ENCODE results near the gene IGF2. TPM values are rescaled to one million over a fixed set of nuclear protein-coding genes. Genes with fewer than 3 reads are reported as not detected.

Gene IGF2
- polyA plus RNA-seq, 3 donors, result 714 to 1,039 (median 964) TPM

DNA sequence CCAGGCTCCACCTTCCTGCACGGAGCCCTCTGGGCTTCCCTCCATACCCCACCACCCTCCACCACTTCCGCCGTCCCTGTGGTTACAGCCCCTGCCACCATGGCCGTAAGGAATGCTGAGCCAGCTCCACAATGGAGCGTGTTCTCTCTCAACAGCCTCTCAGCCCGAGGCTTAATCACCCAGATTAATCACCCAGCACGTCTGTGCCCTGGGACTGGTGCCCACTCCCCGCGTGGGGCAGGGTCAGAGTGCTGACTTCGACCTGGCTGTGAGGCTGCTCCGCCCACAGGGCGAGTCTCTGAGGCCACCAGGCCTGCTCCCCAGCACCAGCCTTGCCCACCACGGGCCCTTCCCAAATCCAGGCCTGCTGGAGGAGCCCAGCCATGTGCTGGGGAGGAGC lies 36.5 kb upstream of the IGF2 start:
- DNase-seq (ENCODE audit: extremely low read depth in 1 of 11, low read depth in 9 of 11, low spot score in 4 of 11), result peak in 2 of 11 donors; percentile 31 to 32

DNA sequence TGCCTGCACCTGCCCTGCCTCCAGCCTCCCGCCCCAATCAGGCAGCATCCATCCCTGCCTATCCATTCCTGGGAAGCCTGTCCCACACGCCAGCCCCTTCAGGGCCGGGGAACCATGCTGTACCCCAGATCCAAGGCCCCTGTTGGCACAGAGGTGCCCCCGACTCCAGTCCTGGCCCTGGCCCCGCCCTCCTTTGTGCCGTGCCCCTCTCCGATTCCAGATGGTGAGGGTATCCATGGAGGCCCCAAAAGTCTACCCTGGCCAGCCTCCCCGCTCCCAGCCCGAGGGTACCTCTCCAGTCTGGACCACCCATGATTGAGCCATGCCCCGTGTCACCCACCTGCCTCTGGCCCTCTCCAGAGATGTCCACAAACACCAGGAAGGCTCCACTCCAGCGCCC lies 35.2 kb upstream of the IGF2 start:
- DNase-seq (ENCODE audit: extremely low read depth in 1 of 11, low read depth in 9 of 11, low spot score in 4 of 11), result no peak

DNA sequence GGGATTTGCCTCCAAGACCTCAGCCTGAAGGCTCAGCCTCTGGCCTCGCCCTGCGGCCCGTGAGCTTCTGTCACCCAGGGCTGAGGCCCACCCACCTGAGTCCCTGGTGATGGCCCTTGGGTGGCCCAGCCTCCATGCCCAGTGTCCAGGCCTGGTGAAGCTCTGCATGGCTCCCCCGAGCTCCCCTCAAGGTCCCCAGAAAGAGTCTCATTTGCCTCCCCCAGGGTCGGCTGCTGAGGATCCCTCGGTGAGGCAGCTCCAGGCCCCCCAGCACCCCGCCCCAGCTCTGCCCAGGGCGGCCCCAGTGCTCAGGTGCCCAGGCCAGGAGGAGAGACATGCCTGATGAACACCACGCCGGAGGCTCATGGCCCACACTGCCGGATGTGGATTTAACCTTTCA lies 34.6 kb upstream of the IGF2 start:
- no peak for DNase-seq (ENCODE audit: extremely low read depth in 1 of 11, low read depth in 9 of 11, low spot score in 4 of 11)

DNA sequence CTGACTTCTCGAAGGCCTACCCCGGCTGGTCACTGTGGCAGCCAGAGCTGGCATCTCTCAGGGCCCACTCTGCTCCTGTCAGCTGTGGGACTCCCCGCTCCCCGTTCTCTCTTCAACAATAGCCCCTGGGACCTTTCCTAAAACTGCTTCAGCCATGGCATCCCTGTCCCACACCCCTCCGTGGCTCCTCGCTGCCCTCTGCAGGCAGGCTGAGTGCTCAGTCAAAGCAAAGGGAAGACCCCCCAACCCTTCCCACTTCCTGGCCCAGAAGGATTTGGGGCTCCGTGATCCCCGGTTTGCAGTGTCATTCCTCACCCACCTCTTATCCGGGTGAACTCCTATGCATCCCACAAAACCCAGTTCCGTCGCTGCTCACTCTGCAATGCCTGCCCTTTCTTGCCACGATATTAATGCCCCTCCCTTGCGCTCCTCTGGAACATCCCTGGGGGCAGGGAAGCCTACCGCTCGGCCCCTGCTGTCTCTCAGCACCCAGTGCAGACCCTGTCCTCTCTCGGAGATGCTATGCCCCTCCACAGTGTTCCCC lies 34.0 kb upstream of the IGF2 start:
- DNase-seq (ENCODE audit: extremely low read depth in 1 of 11, low read depth in 9 of 11, low spot score in 4 of 11), result no peak

DNA sequence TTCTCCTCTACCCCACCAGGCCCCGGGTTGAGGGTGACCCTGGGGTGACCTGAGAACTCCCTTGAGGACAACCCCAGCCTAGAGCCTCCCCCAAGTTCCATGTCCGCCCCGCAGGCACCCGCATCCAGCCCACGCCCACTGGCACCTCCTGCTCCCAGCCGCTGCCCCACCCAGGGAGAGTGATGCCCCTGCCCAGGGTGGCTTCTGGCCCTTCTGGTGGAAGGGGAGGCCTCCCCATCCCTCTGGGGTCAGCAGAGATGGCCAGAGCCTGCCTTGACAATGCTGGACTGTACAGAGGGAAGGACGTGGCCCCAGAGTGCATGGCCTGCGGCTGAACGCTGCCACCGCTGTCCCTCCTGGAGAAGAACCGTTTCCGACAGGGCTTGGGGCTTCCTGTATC lies 33.5 kb upstream of the IGF2 start:
- no peak for DNase-seq (ENCODE audit: extremely low read depth in 1 of 11, low read depth in 9 of 11, low spot score in 4 of 11)

DNA sequence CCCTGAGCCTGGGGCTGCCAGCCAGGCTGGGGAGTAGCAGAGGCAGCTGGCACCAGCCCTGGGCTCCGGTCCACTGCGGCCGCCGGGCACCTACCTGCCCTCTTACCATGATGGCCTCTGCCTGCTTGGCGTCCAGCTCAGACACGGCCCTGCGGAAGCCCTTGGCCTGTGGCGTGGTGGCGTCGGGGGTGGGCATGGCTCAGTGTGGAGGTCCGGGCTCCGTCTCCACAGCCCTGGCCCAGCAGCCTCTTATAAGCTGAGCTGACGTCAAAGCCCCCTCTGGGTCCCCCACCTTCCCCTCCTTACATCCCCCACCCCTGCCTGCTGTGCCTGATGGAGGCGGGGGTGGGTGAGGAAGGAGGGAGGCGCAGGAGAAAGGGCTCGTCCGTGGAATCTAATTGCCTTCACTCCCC lies 32.4 kb upstream of the IGF2 start, which contains the start of gene TH:
Gene TH (minus strand): TSS at position 225 of the 413 bp plus-strand sequence. CDS start 29 bp downstream, at position 196.
- DNase-seq (ENCODE audit: extremely low read depth in 1 of 11, low read depth in 9 of 11, low spot score in 4 of 11), result no peak

DNA sequence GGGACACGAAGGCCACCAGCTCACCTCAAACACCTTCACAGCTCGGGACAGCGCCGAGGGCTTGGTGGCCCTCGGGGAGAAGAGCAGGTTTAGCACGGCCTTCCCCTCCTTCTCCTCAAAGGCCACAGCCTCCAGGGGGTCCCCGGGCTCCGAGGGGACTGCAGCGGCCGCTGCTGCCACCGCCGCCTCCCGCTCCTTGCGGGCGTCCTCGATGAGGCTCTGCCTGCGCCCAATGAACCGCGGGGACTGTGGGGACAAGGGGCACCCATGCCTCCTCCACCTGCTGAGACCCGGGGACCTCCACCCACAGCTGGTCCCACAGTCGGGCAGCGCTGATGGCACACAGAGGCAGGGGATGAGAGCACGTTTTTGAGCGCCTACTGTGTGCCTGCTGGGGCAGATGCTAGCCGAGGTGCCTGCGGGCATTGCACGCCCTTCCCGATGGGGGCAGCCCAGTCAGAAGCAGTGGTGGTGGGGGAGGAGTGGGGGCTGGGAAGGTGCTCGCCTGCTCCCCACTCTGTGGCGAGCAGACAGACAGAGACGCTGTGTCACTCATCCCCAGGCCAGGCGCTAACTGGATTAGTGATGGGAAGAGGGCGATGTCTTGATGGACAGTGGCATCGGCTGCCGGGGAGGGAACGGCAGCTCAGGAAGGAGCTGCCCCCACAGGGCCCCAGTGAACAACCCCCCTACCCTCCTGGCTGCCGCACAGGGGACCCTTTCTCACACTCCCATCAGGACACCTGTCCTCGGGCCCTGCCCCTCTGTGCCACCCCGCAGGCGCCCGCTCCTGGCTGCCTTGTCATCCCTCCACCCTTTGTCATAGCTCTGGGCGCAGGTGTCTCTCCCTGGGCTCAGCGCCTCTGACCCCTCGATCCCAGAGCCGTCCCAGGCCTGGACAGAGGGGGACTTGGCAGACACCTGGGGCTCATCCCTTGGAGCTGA lies 30.7 kb upstream of the IGF2 start:
- DNase-seq (ENCODE audit: extremely low read depth in 1 of 11, low read depth in 9 of 11, low spot score in 4 of 11), result no peak

DNA sequence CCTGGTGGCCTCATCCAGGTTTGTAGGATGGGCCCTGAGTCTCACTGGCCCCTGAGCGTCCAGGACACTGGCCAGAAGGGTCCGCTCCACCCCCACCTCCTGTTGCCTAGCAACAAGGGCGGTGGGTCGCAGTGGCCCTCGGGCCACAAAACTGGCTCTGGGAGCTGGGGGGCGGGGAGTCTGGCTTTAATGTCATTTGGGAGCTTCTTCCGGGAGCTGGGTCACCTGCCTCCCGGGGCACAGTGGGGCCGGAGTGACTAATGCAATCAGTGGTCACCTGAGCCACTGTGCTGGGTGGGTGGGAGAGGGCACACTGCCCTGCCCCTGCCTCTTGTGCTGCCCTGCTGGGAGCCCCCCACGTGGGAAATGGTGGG lies 29.8 kb upstream of the IGF2 start:
- no peak for DNase-seq (ENCODE audit: extremely low read depth in 1 of 11, low read depth in 9 of 11, low spot score in 4 of 11)

DNA sequence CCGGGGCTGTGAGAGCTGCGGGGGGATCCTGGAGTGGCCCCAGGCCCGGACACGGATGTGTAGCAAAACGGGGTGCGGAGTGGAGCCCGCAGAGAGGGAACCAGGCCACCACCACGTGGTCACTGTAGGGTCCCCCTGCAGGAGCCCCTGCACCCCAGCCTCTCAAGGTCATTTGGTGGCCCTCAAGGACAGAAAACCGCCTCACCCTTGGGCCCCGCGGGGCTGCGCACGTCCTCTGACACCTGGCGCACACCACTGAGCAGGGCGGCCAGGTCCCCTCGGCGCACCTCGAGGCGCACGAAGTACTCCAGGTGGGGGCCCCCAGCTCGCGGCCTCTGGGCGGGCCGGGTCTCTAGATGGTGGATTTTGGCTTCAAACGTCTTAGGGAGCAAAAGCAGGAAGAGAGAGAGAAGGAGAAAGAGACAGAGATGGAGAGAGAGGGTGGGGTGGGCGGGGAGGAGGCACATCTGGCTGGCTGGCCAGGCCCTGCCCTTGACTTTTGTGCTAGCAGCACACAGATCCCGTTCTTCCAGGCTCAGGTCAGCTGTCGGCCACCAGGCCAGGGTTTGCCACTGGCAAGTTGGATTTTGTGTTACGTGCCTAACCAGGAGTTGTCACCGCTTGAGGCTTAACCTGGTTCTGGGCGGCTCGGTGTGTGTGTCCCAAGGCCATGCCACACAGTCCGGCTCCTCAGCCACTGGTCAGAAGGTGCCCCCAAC lies 29.3 kb upstream of the IGF2 start:
- DNase-seq (ENCODE audit: extremely low read depth in 1 of 11, low read depth in 9 of 11, low spot score in 4 of 11), result no peak

DNA sequence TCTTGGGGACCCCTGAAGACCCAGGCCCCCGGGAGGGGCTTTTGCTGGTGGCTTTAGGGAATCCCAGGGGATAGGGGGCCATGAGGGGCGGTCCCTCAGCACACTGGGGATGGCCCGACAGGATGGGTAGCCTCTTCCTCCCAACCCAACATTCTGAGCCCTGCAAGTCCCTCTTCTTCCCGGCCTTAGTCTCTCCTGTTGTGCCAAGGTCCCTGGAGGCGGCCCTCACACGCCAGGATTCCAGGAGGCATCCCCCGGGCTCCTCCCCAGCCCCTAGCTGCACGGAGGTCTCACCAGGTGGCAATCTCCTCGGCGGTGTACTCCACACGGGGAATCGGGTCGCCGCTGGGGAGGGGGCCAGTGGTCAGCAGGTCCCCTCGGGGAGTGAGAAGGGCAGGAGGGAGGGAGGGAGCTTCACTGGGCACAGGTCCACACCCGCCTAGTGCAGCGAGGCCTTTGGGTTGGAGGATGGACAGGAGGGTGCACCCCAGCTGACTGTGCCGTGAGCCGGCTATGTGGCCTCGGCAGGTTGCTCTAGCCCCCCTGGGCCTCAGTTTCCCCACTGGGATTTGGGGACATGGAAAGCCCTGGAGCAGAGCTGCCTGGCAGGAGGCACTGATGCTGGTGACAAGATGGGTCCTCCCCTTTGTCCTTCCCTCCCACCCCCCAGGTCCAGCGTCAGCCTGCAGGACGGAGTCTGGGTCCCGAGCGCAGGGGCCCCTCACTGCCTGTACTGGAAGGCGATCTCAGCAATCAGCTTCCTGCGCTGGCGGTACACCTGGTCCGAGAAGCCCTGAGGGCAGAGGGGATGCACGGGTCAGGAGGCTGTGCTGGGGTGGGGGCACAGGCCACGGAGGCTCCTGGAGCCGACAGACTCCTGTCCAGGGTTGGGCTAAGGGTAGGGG lies 28.2 kb upstream of the IGF2 start:
- no peak for DNase-seq (ENCODE audit: extremely low read depth in 1 of 11, low read depth in 9 of 11, low spot score in 4 of 11)

DNA sequence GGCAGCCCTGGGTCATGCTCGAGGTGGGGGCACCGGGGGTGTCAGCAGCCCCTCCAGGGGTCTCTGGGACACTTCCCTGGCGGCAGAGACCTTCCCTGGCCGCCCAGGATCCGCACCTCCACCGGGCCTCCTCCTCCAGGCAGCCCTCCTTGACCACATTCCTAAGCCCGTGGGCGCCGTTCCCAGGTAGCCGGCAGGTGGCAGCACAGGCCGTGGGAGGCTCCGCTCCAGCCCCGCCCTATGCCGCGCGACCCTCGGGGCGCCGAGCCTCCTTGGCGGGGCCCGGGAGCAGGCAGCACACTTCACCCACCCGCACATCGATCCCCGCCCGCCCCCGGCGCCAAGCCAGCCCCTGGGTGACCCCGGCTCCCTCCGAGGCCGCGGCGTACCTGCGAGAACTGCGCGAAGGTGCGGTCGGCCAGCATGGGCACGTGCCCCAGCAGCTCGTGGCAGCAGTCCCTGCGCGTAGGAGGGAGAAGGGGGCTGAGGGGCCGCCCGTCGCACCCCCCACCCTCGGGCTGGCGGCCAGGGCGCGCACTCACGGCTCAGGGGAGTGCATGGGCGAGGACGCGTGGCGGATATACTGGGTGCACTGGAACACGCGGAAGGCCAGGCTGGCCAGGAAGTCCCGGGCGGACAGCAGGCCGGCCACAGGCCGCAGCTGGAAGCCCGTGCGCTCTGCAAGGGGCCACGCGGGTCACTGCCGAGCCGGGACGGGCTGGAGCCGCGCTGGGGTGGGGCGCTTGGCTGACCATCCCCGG lies 27.1 kb upstream of the IGF2 start:
- DNase-seq (ENCODE audit: extremely low read depth in 1 of 11, low read depth in 9 of 11, low spot score in 4 of 11), result no peak

DNA sequence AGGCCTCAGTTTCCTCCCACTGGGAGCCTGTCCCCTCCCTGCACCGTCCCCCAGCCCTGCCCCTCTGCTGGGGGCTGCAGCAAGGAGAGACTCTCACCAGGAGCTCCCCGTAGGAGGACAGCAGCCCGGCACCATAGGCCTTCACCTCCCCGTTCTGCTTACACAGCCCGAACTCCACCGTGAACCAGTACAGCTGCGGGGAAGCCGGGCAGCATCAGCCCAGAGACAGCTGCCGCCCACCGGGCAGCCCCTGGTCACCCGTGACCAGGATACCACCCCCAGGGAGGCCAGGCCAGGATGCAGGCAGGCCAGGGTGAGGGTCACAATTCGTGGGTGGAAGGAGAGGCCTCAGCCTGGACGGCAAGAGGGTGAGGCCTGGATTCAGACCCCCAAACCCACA lies 26.4 kb upstream of the IGF2 start:
- no peak for DNase-seq (ENCODE audit: extremely low read depth in 1 of 11, low read depth in 9 of 11, low spot score in 4 of 11)

DNA sequence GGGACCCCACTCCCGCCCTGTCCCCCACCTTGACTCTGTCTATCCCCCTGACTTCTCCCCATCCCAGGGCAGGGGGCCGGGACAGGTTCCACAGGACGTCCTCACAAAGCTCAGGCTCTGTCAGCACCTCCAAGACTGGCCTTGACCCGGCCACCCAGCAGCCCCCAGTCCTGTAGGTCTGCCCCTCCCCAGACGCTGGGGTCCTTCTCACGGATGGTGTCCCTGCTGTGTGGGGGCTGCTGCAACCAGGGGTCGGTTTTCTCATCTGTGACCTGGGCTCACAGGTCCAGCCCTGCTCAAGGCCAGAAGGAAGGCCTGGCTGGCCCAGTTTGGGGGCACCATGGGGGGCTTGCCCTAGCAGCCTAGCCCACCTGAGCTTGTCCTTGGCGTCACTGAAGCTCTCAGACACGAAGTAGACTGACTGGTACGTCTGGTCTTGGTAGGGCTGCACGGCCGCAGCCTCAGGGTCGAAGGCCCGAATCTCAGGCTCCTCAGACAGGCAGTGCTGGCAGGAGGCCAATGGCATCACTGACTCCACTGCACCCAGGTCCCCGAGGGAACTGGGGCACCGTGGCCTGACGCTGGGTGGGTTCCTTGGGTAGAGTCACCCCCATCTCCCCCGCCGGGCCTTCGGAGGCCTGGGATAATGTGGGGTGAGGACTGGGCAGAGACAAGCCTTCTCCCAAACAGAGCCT lies 25.8 kb upstream of the IGF2 start:
- DNase-seq (ENCODE audit: extremely low read depth in 1 of 11, low read depth in 9 of 11, low spot score in 4 of 11), result no peak

DNA sequence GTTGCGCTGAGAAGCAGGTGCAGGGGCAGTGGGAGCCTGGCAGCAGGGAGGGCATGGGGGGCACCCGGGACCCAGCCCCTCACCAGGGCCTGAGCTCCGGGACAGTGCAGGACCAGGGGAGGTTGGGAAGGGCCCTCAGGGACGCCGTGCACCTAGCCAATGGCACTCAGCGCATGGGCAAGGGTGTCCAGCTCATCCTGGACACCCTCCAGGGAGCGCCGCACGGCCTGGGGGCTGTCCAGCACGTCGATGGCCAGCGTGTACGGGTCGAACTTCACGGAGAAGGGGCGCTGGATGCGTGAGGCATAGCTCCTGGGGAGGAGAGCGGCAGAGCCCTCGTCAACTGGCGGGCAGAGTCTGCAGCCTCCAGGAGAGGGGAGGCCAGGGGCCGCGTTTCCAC lies 24.9 kb upstream of the IGF2 start:
- DNase-seq (ENCODE audit: extremely low read depth in 1 of 11, low read depth in 9 of 11, low spot score in 4 of 11), result no peak

DNA sequence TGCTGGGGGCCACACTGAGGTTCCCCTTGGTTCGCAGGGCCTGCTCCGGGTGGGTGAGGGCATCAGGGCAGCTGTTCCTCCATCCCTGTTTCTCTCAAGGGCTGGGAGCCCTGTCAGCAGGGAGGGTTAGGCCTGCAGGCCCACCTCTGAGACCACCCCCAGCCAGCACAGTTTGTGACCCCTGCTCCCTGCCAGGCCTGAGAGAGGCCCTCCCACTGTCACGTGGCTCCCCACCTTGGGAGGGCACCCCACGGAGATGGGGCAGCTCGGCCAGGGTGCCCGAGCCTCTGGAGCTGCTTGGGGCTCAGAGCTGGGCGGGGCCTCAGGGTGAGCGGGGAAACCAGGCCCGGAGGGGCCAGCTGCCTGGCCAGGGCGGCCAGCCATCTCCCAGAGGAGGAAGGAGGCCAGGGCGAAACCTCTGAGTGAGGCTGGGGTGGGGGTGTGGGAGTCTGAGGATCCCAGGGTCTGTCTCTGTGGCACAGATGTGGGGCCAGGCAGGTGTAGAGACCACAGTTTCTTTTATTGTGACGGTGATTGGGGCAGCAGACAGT lies 24.3 kb upstream of the IGF2 start:
- DNase-seq (ENCODE audit: extremely low read depth in 1 of 11, low read depth in 9 of 11, low spot score in 4 of 11), result no peak

DNA sequence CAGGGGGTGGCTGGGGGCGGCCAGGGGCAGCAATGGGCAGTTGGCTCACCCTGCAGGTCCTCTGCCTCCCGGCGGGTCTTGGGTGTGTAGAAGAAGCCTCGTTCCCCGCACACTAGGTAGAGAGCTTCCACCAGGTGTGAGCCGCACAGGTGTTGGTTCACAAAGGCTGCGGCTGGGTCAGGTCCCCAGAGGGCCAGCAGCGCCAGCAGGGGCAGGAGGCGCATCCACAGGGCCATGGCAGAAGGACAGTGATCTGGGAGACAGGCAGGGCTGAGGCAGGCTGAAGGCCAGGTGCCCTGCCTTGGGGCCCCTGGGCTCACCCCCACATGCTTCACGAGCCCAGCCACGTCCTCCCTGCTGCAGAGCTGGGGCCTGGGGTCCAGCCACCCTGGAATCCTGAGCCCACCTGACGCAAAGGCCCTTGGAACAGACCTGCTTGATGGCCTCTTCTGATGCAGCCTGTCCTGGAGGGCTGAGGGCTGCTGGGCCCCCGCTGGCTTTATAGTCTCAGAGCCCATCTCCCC lies 21.6 kb upstream of the IGF2 start, which contains the start of gene INS:
Gene INS (minus strand): TSS at position 474 of the 524 bp plus-strand sequence. CDS start 238 bp downstream, at position 236.
- no peak for DNase-seq (ENCODE audit: extremely low read depth in 1 of 11, low read depth in 9 of 11, low spot score in 4 of 11)
